Muscle layer of duodenum (tissue), 2 donors: ENCODE data around the gene TFAP2B.

Experiments used
- H3K27ac ChIP-seq: one replicate; pipeline ENCODE4 v1.7.0; 2013; ENCODE audit warnings: mild to moderate bottlenecking, low read length
- H3K27me3 ChIP-seq: one replicate; pipeline ENCODE4 v1.7.0; 2013; ENCODE audit warnings: low read depth, mild to moderate bottlenecking, control low read depth, low read length
- H3K36me3 ChIP-seq, 2 donors: one replicate each; pipeline ENCODE4 v1.7.0; 2013; ENCODE audit warnings: low read length in 2 of 2, control low read depth in 1 of 2, mild to moderate bottlenecking in 1 of 2; ENCODE audit not compliant: insufficient read depth in 2 of 2, control insufficient read depth in 1 of 2
- H3K4me1 ChIP-seq, 2 donors: one replicate each; pipeline ENCODE4 v1.7.0; 2013; ENCODE audit warnings: low read length in 2 of 2, mild to moderate bottlenecking in 2 of 2, control low read depth in 1 of 2, moderate library complexity in 1 of 2; ENCODE audit not compliant: insufficient read depth in 2 of 2, control insufficient read depth in 1 of 2
- H3K4me3 ChIP-seq, 2 donors: one replicate each; pipeline ENCODE4 v1.7.0; 2013; ENCODE audit warnings: low read length in 2 of 2, low read depth in 1 of 2, mild to moderate bottlenecking in 1 of 2
- H3K9me3 ChIP-seq, 2 donors: one replicate each; pipeline ENCODE4 v1.7.0; 2013; ENCODE audit warnings: low read length in 2 of 2, control low read depth in 1 of 2, mild to moderate bottlenecking in 1 of 2; ENCODE audit not compliant: control insufficient read depth in 1 of 2
- donor health status: healthy.

Gene TFAP2B

GRCh38 chr6:50889497-50889896, 70.8 kb downstream of the TFAP2B start:
- no peak overlapping the region for H3K4me3 ChIP-seq
- no peaks in the 10 kb centered on the region for H3K27me3 ChIP-seq
- no peaks in the 10 kb centered on the region for H3K4me1 ChIP-seq
- no peaks in the 10 kb centered on the region for H3K36me3 ChIP-seq
- no peak overlapping the region for H3K27ac ChIP-seq
- no peaks in the 10 kb centered on the region for H3K9me3 ChIP-seq

- Histone ChIP-seq H3K27me3 (no peaks in the 10 kb centered on the region), H3K27ac (no peak overlapping the region), H3K4me1 (no peaks in the 10 kb centered on the region), H3K36me3 (no peaks in the 10 kb centered on the region), H3K4me3 (no peak overlapping the region), H3K9me3 (no peaks in the 10 kb centered on the region)
These were observed 71.3 kb downstream of the TFAP2B start for GRCh38 chr6:50889935-50890334.

- Histone ChIP-seq H3K27me3 (no peaks in the 10 kb centered on the region), H3K36me3 (no peaks in the 10 kb centered on the region), H3K9me3 (no peaks in the 10 kb centered on the region), H3K4me3 (no peak overlapping the region), H3K27ac (no peak overlapping the region), H3K4me1 (no peaks in the 10 kb centered on the region)
These were observed 71.9 kb downstream of the TFAP2B start for GRCh38 chr6:50890579-50890978.

- Histone ChIP-seq H3K27ac (no peak overlapping the region), H3K27me3 (no peaks in the 10 kb centered on the region), H3K4me3 (no peak overlapping the region)
These were observed 72.6 kb downstream of the TFAP2B start for GRCh38 chr6:50891290-50891689.

More at GRCh38 chr6:50891290-50891689, 72.6 kb downstream of the TFAP2B start:
- Histone ChIP-seq H3K9me3 (peaks cover 0 to 2% of the 10 kb centered on the region in 2 donors), H3K4me1 (no peaks in the 10 kb centered on the region), H3K36me3 (no peaks in the 10 kb centered on the region)
